GM18951 (cell line): Measurements from ENCODE around the gene PRDM12.

Experiments
- POLR2A ChIP-seq: IDR thresholded peaks from 4 replicates; pipeline ENCODE4 v1.6.1; 2011; ENCODE audit warnings: mild to moderate bottlenecking; ENCODE audit not compliant: insufficient read length, insufficient read depth; ENCODE audit errors: extremely low read depth
- in situ Hi-C: fragments of 300-500 bp; cut with MboI; formaldehyde crosslinking; loops from one replicate; pipeline ENCODE4 v1.12.0; 2022; ENCODE audit warnings: low sequenced_read_pairs, mixed read lengths, inconsistent platforms; ENCODE audit not compliant: unreplicated experiment

PRDM12 gene

GRCh38 chr9:130696996-130697395 is 32.6 kb downstream of the PRDM12 start:
- in situ Hi-C loops = no loop called here
- TF ChIP-seq POLR2A = no peak

- in situ Hi-C loops = no loop called here
- no peak for TF ChIP-seq POLR2A
Observed at GRCh38 chr9:130698514-130698913, 34.1 kb downstream of the PRDM12 start.

- in situ Hi-C loops = no loop called here
- TF ChIP-seq POLR2A = no peak
Observed at GRCh38 chr9:130699047-130699446, 34.7 kb downstream of the PRDM12 start.

- no peak for TF ChIP-seq POLR2A
- in situ Hi-C loops = loop anchor here (10.0 kb wide), 1 partner anchor 163 kb away; no protein-coding TSS in a partner anchor
Observed at GRCh38 chr9:130701059-130702022, 36.9 kb downstream of the PRDM12 start.

- in situ Hi-C loops = loop anchor here (10.0 kb wide), 1 partner anchor 161 kb away; no protein-coding TSS in a partner anchor
Observed at GRCh38 chr9:130703501-130703900, 39.1 kb downstream of the PRDM12 start.

GRCh38 chr9:130707225-130707976 is 43.0 kb downstream of the PRDM12 start:
- in situ Hi-C loops = loop anchor here (5.0 to 10.0 kb wide), 2 partner anchors 157 to 230 kb away; partner anchors contain the start of gene FIBCD1
- no peak for TF ChIP-seq POLR2A

More at GRCh38 chr9:130703501-130703900, 39.1 kb downstream of the PRDM12 start:
- TF ChIP-seq POLR2A = no peak

GRCh38 chr9:130710822-130711352 is 46.5 kb downstream of the PRDM12 start:
- in situ Hi-C loops = no loop called here
- no peak for TF ChIP-seq POLR2A

- TF ChIP-seq POLR2A = no peak
- in situ Hi-C loops = no loop called here
Observed at GRCh38 chr9:130711469-130711868, 47.1 kb downstream of the PRDM12 start.

GRCh38 chr9:130712564-130713285 is 48.3 kb downstream of the PRDM12 start:
- peak; percentile 75 for TF ChIP-seq POLR2A

GRCh38 chr9:130713286-130713960 is 49.0 kb downstream of the PRDM12 start:
- TF ChIP-seq POLR2A = no peak
- in situ Hi-C loops = no loop called here

More at GRCh38 chr9:130712564-130713285, 48.3 kb downstream of the PRDM12 start:
- in situ Hi-C loops = no loop called here

GRCh38 chr9:130714586-130715110 is 50.3 kb downstream of the PRDM12 start:
- no peak for TF ChIP-seq POLR2A
- in situ Hi-C loops = no loop called here

GRCh38 chr9:130715270-130715669 is 50.9 kb downstream of the PRDM12 start:
- TF ChIP-seq POLR2A = no peak
- in situ Hi-C loops = no loop called here
